NCI-H146 treated with DMSO at 0.1 percent for 48 hours (cell line): ENCODE measurements around the gene RSPH1.
A peak's percentile ranks its signal among the peaks of the same experiment; 100 is the strongest.

Experiments
- DNase-seq: peaks from one replicate; lab custom pipeline; 2025; ENCODE audit not compliant: unreplicated experiment; lab: John Stamatoyannopoulos, UW

The RSPH1 gene

GRCh38 chr21:42467140-42467983, 28.7 kb downstream of the RSPH1 start:
- DNase-seq: no peak

GRCh38 chr21:42466700-42467099, 29.3 kb downstream of the RSPH1 start:
- no peak for DNase-seq

- no peak for DNase-seq
Measured at GRCh38 chr21:42465803-42466127, 30.3 kb downstream of the RSPH1 start.

- DNase-seq: no peak
Measured at GRCh38 chr21:42465008-42465802, 30.8 kb downstream of the RSPH1 start.

- DNase-seq: no peak
Measured at GRCh38 chr21:42463861-42464515, 32.0 kb downstream of the RSPH1 start.

GRCh38 chr21:42461881-42462877, 33.8 kb downstream of the RSPH1 start:
- DNase-seq: peak; percentile 72

GRCh38 chr21:42461185-42461520, 34.9 kb downstream of the RSPH1 start:
- DNase-seq: no peak

GRCh38 chr21:42460391-42461184, 35.4 kb downstream of the RSPH1 start:
- peak; percentile 86 for DNase-seq

GRCh38 chr21:42459546-42460215, 36.3 kb downstream of the RSPH1 start:
- DNase-seq: no peak

GRCh38 chr21:42459082-42459460, 37.0 kb downstream of the RSPH1 start:
- no peak for DNase-seq

- no peak for DNase-seq
Measured at GRCh38 chr21:42456457-42456856, 39.6 kb downstream of the RSPH1 start.

- DNase-seq: no peak
Measured at GRCh38 chr21:42455754-42456440, 40.1 kb downstream of the RSPH1 start.

GRCh38 chr21:42455196-42455595, 40.8 kb downstream of the RSPH1 start:
- no peak for DNase-seq

GRCh38 chr21:42454786-42455185, 41.2 kb downstream of the RSPH1 start:
- DNase-seq: no peak

GRCh38 chr21:42453986-42454570, 41.9 kb downstream of the RSPH1 start:
- DNase-seq: no peak

GRCh38 chr21:42453224-42453985, 42.6 kb downstream of the RSPH1 start:
- DNase-seq: no peak

- no peak for DNase-seq
Measured at GRCh38 chr21:42452401-42453223, 43.4 kb downstream of the RSPH1 start.
